Measurements from ENCODE around the gene PRMT7. TPM values are rescaled to one million over a fixed set of nuclear protein-coding genes. Genes with fewer than 3 reads are reported as not detected.

Gene PRMT7
- total RNA-seq, 1 experiment from 2014 or later = 59.3 TPM

GRCh38 chr16:68389750-68390371 is 79.0 kb downstream of the PRMT7 start:
- no peak for TF ChIP-seq ZMAT4 (CRISPR knock-in tag; IDR thresholded peaks at IDR 0.05)
- no peak for TF ChIP-seq ATF3 (CRISPR knock-in tag; conservative IDR thresholded peaks at IDR 0.05)
- TF ChIP-seq ZNF671 (CRISPR knock-in tag; IDR thresholded peaks at IDR 0.05) = no peak
- no peak for TF ChIP-seq TEAD4 (CRISPR knock-in tag; IDR thresholded peaks at IDR 0.05)
- no peak for TF ChIP-seq HMGXB4 (CRISPR knock-in tag; IDR thresholded peaks at IDR 0.05)
- TF ChIP-seq, protein P1, sequence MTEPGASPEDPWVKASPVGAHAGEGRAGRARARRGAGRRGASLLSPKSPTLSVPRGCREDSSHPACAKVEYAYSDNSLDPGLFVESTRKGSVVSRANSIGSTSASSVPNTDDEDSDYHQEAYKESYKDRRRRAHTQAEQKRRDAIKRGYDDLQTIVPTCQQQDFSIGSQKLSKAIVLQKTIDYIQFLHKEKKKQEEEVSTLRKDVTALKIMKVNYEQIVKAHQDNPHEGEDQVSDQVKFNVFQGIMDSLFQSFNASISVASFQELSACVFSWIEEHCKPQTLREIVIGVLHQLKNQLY (CRISPR knock-in tag; IDR thresholded peaks at IDR 0.05) = no peak
- TF ChIP-seq ZSCAN18 (CRISPR knock-in tag; IDR thresholded peaks at IDR 0.05) = no peak
- no peak for TF ChIP-seq FOXP1 (CRISPR knock-in tag; IDR thresholded peaks at IDR 0.05; ENCODE audit: borderline replicate concordance)
- TF ChIP-seq MXD4 (CRISPR knock-in tag; IDR thresholded peaks at IDR 0.05; ENCODE audit: borderline replicate concordance) = no peak
- TF ChIP-seq CREM (CRISPR knock-in tag; IDR thresholded peaks at IDR 0.05) = no peak
- no peak for TF ChIP-seq SOX15 (CRISPR knock-in tag; IDR thresholded peaks at IDR 0.05)
- TF ChIP-seq CBFB (CRISPR knock-in tag; IDR thresholded peaks at IDR 0.05; ENCODE audit: low read depth) = no peak
- no peaks in the 10 kb centered on the region for H3K36me3 Mint-ChIP-seq
- DNase-seq (ENCODE audit: low spot score) = no peak
- ATAC-seq = no peak
- POLR2A ChIA-PET = no interaction called here
- CTCF ChIA-PET = interaction anchor here (1.0 to 2.1 kb wide), 4 partner anchors 11 to 121 kb away, joined by 3 to 7 read pairs (median 3); no protein-coding TSS in a partner anchor
- peaks cover 52% of the 10 kb centered on the region for H3K4me1 Mint-ChIP-seq
- no peak overlapping the region for H3K4me3 Mint-ChIP-seq
- no peak overlapping the region for H3K27ac Mint-ChIP-seq
- no peaks in the 10 kb centered on the region for H3K9me3 Mint-ChIP-seq
- no peaks in the 10 kb centered on the region for H3K27me3 Mint-ChIP-seq (ENCODE audit: low read depth)

DNA sequence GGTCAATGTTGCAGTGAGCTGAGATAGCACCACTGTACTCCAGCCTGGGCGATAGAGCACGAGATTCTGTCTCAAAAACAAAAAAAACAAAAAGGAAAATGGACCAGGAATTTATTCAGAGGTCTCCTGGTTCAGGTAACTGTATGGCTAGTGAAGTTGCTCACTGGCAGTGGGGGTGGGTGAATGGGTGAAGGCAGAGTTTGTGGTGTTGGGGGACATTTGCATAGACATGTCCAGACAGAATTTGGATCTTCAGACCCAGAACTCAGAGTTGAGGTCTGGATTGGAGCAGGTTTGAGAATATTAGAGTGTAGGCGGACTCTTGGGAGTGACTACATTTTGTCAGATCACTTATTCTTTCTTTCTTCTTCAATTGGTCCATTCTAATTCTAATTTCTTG is 82.5 kb downstream of the PRMT7 start:
- H3K36me3 Mint-ChIP-seq = no peaks in the 10 kb centered on the region
- no peak for DNase-seq (ENCODE audit: low spot score)
- CTCF ChIA-PET = interaction anchor here (0.5 to 2.8 kb wide), 4 partner anchors 9 to 121 kb away, joined by 3 to 6 read pairs (median 3); no protein-coding TSS in a partner anchor
- POLR2A ChIA-PET = no interaction called here
- no peaks in the 10 kb centered on the region for H3K27me3 Mint-ChIP-seq (ENCODE audit: low read depth)
- H3K9me3 Mint-ChIP-seq = no peaks in the 10 kb centered on the region
- TF ChIP-seq ZNF121 (CRISPR knock-in tag; IDR thresholded peaks at IDR 0.05) = no peak
- no peak for TF ChIP-seq NR1H2 (CRISPR knock-in tag; IDR thresholded peaks at IDR 0.05)
- no peak for TF ChIP-seq HMGA2 (CRISPR knock-in tag; IDR thresholded peaks at IDR 0.05)
- no peak for TF ChIP-seq ZBTB21 (CRISPR knock-in tag; IDR thresholded peaks at IDR 0.05; ENCODE audit: borderline replicate concordance)
- TF ChIP-seq TCF7 (CRISPR knock-in tag; IDR thresholded peaks at IDR 0.05; ENCODE audit: low read depth) = no peak
- no peak for TF ChIP-seq ZNF671 (CRISPR knock-in tag; IDR thresholded peaks at IDR 0.05)
- TF ChIP-seq, protein P2, sequence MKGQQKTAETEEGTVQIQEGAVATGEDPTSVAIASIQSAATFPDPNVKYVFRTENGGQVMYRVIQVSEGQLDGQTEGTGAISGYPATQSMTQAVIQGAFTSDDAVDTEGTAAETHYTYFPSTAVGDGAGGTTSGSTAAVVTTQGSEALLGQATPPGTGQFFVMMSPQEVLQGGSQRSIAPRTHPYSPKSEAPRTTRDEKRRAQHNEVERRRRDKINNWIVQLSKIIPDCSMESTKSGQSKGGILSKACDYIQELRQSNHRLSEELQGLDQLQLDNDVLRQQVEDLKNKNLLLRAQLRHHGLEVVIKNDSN (CRISPR knock-in tag; IDR thresholded peaks at IDR 0.05) = no peak
- TF ChIP-seq ZNF138 (CRISPR knock-in tag; conservative IDR thresholded peaks at IDR 0.05) = no peak
- TF ChIP-seq MYBL2 (CRISPR knock-in tag; IDR thresholded peaks at IDR 0.05) = no peak
- TF ChIP-seq JAZF1 (CRISPR knock-in tag; IDR thresholded peaks at IDR 0.05) = no peak
- no peak for TF ChIP-seq TP53 (CRISPR knock-in tag; IDR thresholded peaks at IDR 0.05)
- no peak for TF ChIP-seq ETV6 (CRISPR knock-in tag; IDR thresholded peaks at IDR 0.05)
- TF ChIP-seq ZSCAN18 (CRISPR knock-in tag; IDR thresholded peaks at IDR 0.05) = no peak
- TF ChIP-seq ATF3 (CRISPR knock-in tag; conservative IDR thresholded peaks at IDR 0.05) = no peak
- H3K4me3 Mint-ChIP-seq = no peak overlapping the region
- peaks cover 52% of the 10 kb centered on the region for H3K4me1 Mint-ChIP-seq
- no peak overlapping the region for H3K27ac Mint-ChIP-seq
- ATAC-seq = no peak
